Measurements from ENCODE around the gene LENG8. TPM values are rescaled to one million over a fixed set of nuclear protein-coding genes. Genes with fewer than 3 reads are reported as not detected.

The LENG8 gene
- total and polyA plus RNA-seq, 2 of the 13 experiments (the other 11 are each of a cell fraction or from before 2014, with no cell fraction given): 14.3 to 41.9 TPM

GRCh38 chr19:54420383-54421168 is 28.4 kb upstream of the LENG8 start (continued):
- TF ChIP-seq TRAFD1 (CRISPR knock-in tag; IDR thresholded peaks at IDR 0.05; ENCODE audit: borderline replicate concordance) (no peak), MAX (IDR thresholded peaks at IDR 0.05) (peak; percentile 48; the same call in 1 of the 2 replicates), HDAC2 (CRISPR knock-in tag; IDR thresholded peaks at IDR 0.05) (no peak), ZNF503 (CRISPR knock-in tag; IDR thresholded peaks at IDR 0.05) (peak; percentile 60; the same call in 1 of the 2 replicates), ETV6 (CRISPR knock-in tag; conservative IDR thresholded peaks at IDR 0.05) (no peak), SIN3B (IDR thresholded peaks at IDR 0.05; ENCODE audit: low read length) (no peak), MEIS1 (CRISPR knock-in tag; IDR thresholded peaks at IDR 0.05; ENCODE audit: borderline replicate concordance) (no peak), ATF3 (CRISPR knock-in tag; IDR thresholded peaks at IDR 0.05) (peak; percentile 18; the same call in 1 of the 2 replicates), MAF1 (CRISPR knock-in tag; IDR thresholded peaks at IDR 0.05; ENCODE audit: borderline replicate concordance) (0 out of 2 replicates have a peak, but pooled peaks have one; percentile 49), RFX5 (IDR thresholded peaks at IDR 0.05; ENCODE audit: low read depth, low read length) (no peak), RXRB (CRISPR knock-in tag; IDR thresholded peaks at IDR 0.05; ENCODE audit: borderline replicate concordance) (no peak; the same call in 1 of the 2 replicates), ZNF350 (CRISPR knock-in tag; IDR thresholded peaks at IDR 0.05; ENCODE audit: borderline replicate concordance, low read depth) (no peak), ZNF780A (CRISPR knock-in tag; IDR thresholded peaks at IDR 0.05) (no peak), POLR2AphosphoS5 (IDR thresholded peaks at IDR 0.05; ENCODE audit: low read depth, low read length) (no peak), ZNF510 (CRISPR knock-in tag; IDR thresholded peaks at IDR 0.05; ENCODE audit: low read depth) (no peak), TRIM22 (IDR thresholded peaks at IDR 0.05) (no peak), MED1 (CRISPR knock-in tag; IDR thresholded peaks at IDR 0.05) (no peak), ZNF160 (CRISPR knock-in tag; IDR thresholded peaks at IDR 0.05) (no peak), KDM3A (CRISPR knock-in tag; IDR thresholded peaks at IDR 0.05; ENCODE audit: low read depth) (no peak), ZFP1 (CRISPR knock-in tag; IDR thresholded peaks at IDR 0.05) (no peak), ZNF558 (CRISPR knock-in tag; IDR thresholded peaks at IDR 0.05; ENCODE audit: borderline replicate concordance) (no peak), ARHGAP35 (CRISPR knock-in tag; IDR thresholded peaks at IDR 0.05; ENCODE audit: borderline replicate concordance) (no peak)

All from HepG2 (cell line).